Neuronal stem cell (in vitro differentiated cells): ENCODE results near the gene GRIK5.

Experiments used
- DNase-seq: peaks from one replicate; pipeline ENCODE4 v3.0.0-alpha.2; 2013; ENCODE audit warnings: low spot score
- H2AFZ ChIP-seq: one replicate; pipeline ENCODE4 v1.6.1; 2013; ENCODE audit warnings: mild to moderate bottlenecking, low read length, inconsistent platforms
- H2AK5ac ChIP-seq: 2 replicates; pipeline ENCODE4 v1.6.1; 2013; ENCODE audit warnings: low read depth, mild to moderate bottlenecking, inconsistent platforms, low read length, moderate library complexity, mixed read lengths
- H2BK120ac ChIP-seq: 2 replicates; pipeline ENCODE4 v1.6.1; 2013; ENCODE audit warnings: low read depth, mild to moderate bottlenecking, inconsistent platforms, low read length, moderate library complexity, mixed read lengths
- H2BK12ac ChIP-seq: one replicate; pipeline ENCODE4 v1.6.1; 2013; ENCODE audit warnings: low read length, inconsistent platforms
- H2BK15ac ChIP-seq: 2 replicates; pipeline ENCODE4 v1.6.1; 2013; ENCODE audit warnings: mild to moderate bottlenecking, low read length, inconsistent platforms, mixed read lengths
- H2BK5ac ChIP-seq: one replicate; pipeline ENCODE4 v1.6.1; 2013; ENCODE audit warnings: inconsistent platforms, mild to moderate bottlenecking, low read length, moderate library complexity
- H3K14ac ChIP-seq: one replicate; pipeline ENCODE4 v1.6.1; 2013; ENCODE audit warnings: low read length, inconsistent platforms
- H3K18ac ChIP-seq: 2 replicates; pipeline ENCODE4 v1.6.1; 2013; ENCODE audit warnings: low read length, inconsistent platforms
- H3K23ac ChIP-seq: 2 replicates; pipeline ENCODE4 v1.6.1; 2013; ENCODE audit warnings: low read depth, mild to moderate bottlenecking, mixed read lengths, low read length, inconsistent platforms; ENCODE audit not compliant: poor library complexity
- H3K27ac ChIP-seq: replicated peaks from 3 replicates; pipeline ENCODE4 v1.5.1; 2013; ENCODE audit warnings: low read length, inconsistent platforms
- H3K27me3 ChIP-seq, 3 experiments: 2 replicates each; pipeline ENCODE4 v1.6.1; 2013; ENCODE audit warnings: low read length in 3 of 3, mild to moderate bottlenecking in 2 of 3, inconsistent platforms in 1 of 3, low read depth in 1 of 3, mixed read lengths in 1 of 3, moderate library complexity in 1 of 3; ENCODE audit not compliant: control insufficient read depth in 3 of 3, insufficient read depth in 3 of 3
- H3K36me3 ChIP-seq, 2 donors: replicated peaks in 1 of 2; 2 replicates each; pipeline ENCODE4 v1.6.1; 2013; ENCODE audit warnings: low read length in 2 of 2; ENCODE audit not compliant: control insufficient read depth in 2 of 2, insufficient read depth in 2 of 2
- H3K4ac ChIP-seq: 2 replicates; pipeline ENCODE4 v1.6.1; 2013; ENCODE audit warnings: inconsistent platforms, mild to moderate bottlenecking, low read length, moderate library complexity
- H3K4me1 ChIP-seq, 2 donors: 1 replicate in 1 of 2; 2 replicates in 1 of 2; pipeline ENCODE4 v1.6.1; 2013; ENCODE audit warnings: low read length in 2 of 2, low read depth in 1 of 2; ENCODE audit not compliant: control insufficient read depth in 2 of 2, insufficient read depth in 1 of 2
- H3K4me2 ChIP-seq: one replicate; pipeline ENCODE4 v1.6.1; 2013; ENCODE audit warnings: mild to moderate bottlenecking, low read length, inconsistent platforms; ENCODE audit not compliant: insufficient read depth, poor library complexity, severe bottlenecking
- H3K4me3 ChIP-seq, 2 donors: 2 replicates each; pipeline ENCODE4 v1.5.1; 2013; ENCODE audit warnings: low read length in 2 of 2, mild to moderate bottlenecking in 2 of 2, inconsistent platforms in 1 of 2, moderate library complexity in 1 of 2
- H3K79me1 ChIP-seq: one replicate; pipeline ENCODE4 v1.6.1; 2013; ENCODE audit warnings: low read depth, mild to moderate bottlenecking, inconsistent platforms, low read length, moderate library complexity
- H3K9ac ChIP-seq: one replicate; pipeline ENCODE4 v1.6.1; 2013; ENCODE audit warnings: mild to moderate bottlenecking, low read depth, low read length, inconsistent platforms; ENCODE audit not compliant: poor library complexity
- H3K9me3 ChIP-seq, 2 donors: replicated peaks in 1 of 2; 2 replicates each; pipeline versions ENCODE3 to v1.6.1; 2013; ENCODE audit warnings: low read length in 2 of 2, mild to moderate bottlenecking in 2 of 2, inconsistent platforms in 1 of 2, low read depth in 1 of 2, mixed read lengths in 1 of 2, moderate library complexity in 1 of 2; ENCODE audit not compliant: control insufficient read depth in 2 of 2, insufficient read depth in 1 of 2
- H4K8ac ChIP-seq: one replicate; pipeline ENCODE4 v1.6.1; 2013; ENCODE audit warnings: low read depth, mild to moderate bottlenecking, inconsistent platforms, low read length, moderate library complexity
- H4K91ac ChIP-seq: one replicate; pipeline ENCODE4 v1.6.1; 2013; ENCODE audit warnings: low read length, low read depth, mild to moderate bottlenecking, inconsistent platforms; ENCODE audit not compliant: poor library complexity
- WGBS, 2 donors: extraction: QIAGEN DNeasy Blood & Tissue Kit; methylation state at CpG; one replicate each; pipeline ENCODE4 v1.1.7; 2013; ENCODE audit warnings: missing lambda C conversion rate in 2 of 2, mixed read lengths in 1 of 2; ENCODE audit not compliant: insufficient read length in 2 of 2, insufficient replicate concordance in 1 of 2; ENCODE audit errors: extremely low coverage in 2 of 2; 5-methylcytosine and 5-hydroxymethylcytosine counted together

GRIK5 gene

DNA sequence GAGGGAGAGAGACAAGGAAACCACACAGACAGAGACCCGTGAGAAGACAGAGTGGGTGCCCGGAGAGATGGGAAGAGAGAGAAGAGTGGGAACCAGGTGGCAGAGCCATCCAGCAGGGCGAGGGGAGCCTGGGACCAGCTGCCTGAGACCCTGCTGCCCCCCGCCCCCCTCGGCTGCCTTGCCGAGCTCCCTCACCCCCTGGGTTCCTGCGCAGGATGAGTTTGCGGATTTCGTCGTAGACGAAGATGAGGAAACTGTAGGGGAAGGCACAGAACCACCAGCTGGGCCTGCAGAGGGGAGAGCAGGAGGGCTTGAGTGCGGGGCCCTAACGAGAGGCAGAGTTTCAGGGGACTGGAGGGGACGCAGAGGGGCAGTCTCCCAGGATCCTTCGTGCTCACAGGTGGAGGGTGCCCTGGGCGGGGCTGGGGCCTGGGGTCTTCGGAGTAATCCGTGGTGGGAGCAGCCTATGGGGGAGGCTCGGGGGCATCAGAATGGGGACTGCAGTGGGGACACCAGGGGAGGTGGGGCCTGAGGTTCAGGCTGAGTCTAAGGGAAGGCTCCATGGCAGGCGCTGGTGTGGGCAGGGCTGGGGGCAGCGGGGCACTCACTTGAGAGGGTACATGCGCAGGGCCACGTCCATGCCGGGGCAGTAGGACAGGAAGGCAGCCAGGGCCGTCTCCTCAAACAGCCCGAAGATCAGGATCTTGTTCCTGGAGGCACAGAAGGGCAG, 102.8 kb downstream of the GRIK5 start:
- no peak overlapping the region for H2BK5ac ChIP-seq
- no peaks in the 10 kb centered on the region for H3K9me3 ChIP-seq
- H3K18ac ChIP-seq: peak overlapping the region; percentile 27
- no CpG with 5 or more reads among the region's 26 CpGs for WGBS, 2 donors
- peak overlapping the region; percentile 5 for H3K23ac ChIP-seq
- H3K14ac ChIP-seq: no peak overlapping the region
- H4K91ac ChIP-seq: no peak overlapping the region
- no peak overlapping the region for H3K4me3 ChIP-seq
- H2AK5ac ChIP-seq: peak overlapping the region; percentile 63
- no peak for DNase-seq
- no peaks in the 10 kb centered on the region for H3K27me3 ChIP-seq
- H4K8ac ChIP-seq: no peak overlapping the region
- H3K36me3 ChIP-seq: peaks cover 0 to 3% of the 10 kb centered on the region in 2 donors
- H3K4me2 ChIP-seq: no peak overlapping the region
- H3K27ac ChIP-seq: no peak overlapping the region
- H2BK15ac ChIP-seq: no peak overlapping the region
- H2BK12ac ChIP-seq: peak overlapping the region; percentile 10
- H3K4ac ChIP-seq: peak overlapping the region; percentile 95
- no peaks in the 10 kb centered on the region for H3K4me1 ChIP-seq
- no peaks in the 10 kb centered on the region for H3K79me1 ChIP-seq
- H2AFZ ChIP-seq: no peak overlapping the region
- H2BK120ac ChIP-seq: peak overlapping the region; percentile 54
- H3K9ac ChIP-seq: peak overlapping the region; percentile 44

DNA sequence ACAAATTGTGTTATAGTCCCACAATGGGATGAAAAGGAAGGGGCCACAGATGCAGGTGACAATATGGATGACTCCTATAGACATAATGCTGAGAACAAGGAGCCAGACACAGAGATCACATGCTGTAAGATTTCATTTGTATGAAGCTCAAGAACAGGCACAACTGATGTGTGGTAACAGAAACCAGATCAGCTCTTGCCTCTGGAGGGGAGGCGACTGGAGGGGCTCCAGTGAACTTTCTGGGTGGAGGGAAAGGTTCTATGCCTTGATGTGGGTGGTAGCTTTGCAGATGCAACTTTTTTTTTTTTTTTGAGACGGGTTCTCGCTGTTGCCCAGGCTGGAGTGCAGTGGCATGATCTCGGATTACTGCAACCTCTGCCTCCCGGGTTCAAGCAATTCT, 104.9 kb downstream of the GRIK5 start:
- Histone ChIP-seq H3K4me1 (no peaks in the 10 kb centered on the region), H3K9ac (no peak overlapping the region), H2BK5ac (no peak overlapping the region), H2AK5ac (no peak overlapping the region), H3K79me1 (peaks cover 2% of the 10 kb centered on the region), H2AFZ (no peak overlapping the region), H3K36me3 (no peaks in the 10 kb centered on the region), H2BK12ac (no peak overlapping the region), H3K4me3 (no peak overlapping the region), H3K18ac (no peak overlapping the region), H3K23ac (no peak overlapping the region), H3K14ac (no peak overlapping the region), H3K27ac (no peak overlapping the region), H4K91ac (no peak overlapping the region), H2BK120ac (no peak overlapping the region), H3K4me2 (no peak overlapping the region), H4K8ac (no peak overlapping the region), H3K27me3 (no peaks in the 10 kb centered on the region), H3K4ac (no peak overlapping the region), H2BK15ac (no peak overlapping the region), H3K9me3 (no peaks in the 10 kb centered on the region)
- no CpG with 5 or more reads among the region's 5 CpGs for WGBS, 2 donors
- DNase-seq: no peak

DNA sequence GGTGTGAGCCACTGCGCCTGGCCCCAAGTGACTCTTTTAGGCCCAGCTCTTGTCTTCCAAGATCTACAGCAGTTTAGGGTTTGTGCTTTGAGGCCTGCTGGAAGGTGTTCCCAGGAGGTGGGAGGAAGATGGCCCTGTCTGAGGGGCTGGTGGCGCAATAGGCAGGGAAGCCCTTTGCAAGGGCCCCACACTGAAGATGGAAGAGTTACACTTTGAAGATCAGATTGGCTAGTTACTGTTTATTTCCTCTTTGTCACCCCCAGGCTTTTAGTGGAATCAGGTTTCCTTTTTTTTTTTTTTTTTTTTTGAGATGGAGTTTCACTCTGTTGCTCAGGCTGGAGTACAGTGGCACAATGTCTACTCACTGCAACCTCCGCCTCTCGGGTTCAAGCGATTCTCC, 109.0 kb downstream of the GRIK5 start:
- no CpG with 5 or more reads among the region's 5 CpGs for WGBS, 2 donors

DNA sequence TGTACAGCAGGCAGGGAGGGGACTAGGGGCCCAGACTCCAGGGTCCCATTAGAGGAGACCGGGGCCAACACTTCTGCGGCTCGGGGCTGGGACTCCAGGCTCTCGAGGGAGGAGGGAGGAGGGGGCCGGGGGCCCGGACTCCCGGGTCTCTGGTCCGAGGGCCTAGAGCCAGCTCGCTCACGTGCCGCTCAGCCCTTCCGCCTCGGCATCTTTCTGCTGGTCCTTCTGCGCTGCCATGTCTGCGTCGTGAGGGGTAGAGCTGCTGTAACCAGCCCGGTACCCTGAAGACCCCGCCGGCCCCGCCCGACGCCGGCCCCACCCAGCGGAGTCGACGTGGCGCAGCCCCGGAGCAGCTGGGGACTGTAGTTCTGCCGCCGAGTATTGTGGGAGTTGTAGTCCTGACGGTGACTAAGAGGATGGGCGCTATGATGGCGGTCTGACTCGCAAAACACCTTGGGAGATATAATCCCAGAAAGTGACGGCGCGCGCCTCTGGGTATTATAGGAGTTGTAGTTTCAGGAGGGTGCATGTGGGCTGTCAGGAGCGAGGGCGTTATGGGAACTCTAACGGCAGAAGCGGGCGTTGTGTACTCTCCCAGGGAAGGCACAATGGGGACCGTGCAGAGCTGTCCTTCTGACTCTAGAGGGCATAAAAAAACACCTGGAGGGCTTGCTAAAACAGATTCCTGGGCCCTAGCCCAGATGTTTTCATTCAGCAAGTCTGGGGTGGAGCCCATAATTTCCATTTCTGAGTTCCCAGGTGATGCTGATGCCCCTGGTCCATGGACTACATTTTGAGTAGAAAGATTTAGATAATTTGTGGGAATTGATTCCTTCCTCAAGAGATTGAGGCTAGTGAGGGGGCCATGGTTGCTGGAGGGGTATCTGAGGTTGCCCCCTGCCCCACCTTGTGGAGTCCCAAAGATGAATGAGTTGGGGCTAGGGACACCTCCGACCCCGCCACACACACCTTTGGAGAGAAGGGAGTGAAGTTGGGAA, 110.7 kb downstream of the GRIK5 start, which contains the start of gene RABAC1:
RABAC1 (minus strand) TSS at position 266 of the 998 bp plus-strand sequence; CDS start at position 237, 29 bp downstream.
- H2BK5ac ChIP-seq: no peak within 1 kb of the TSS
- no peak within 1 kb of the TSS for H2BK15ac ChIP-seq
- no peak within 1 kb of the TSS for H2BK120ac ChIP-seq
- H3K14ac ChIP-seq: no peak within 1 kb of the TSS
- peak within 1 kb of the TSS; percentile 73 to 91 for H3K4me3 ChIP-seq
- H3K9me3 ChIP-seq: no peaks in the 10 kb centered on the region
- WGBS, 2 donors: no CpG with 5 or more reads among the region's 46 CpGs
- no peak within 1 kb of the TSS for H4K8ac ChIP-seq
- H4K91ac ChIP-seq: no peak within 1 kb of the TSS
- H2BK12ac ChIP-seq: no peak within 1 kb of the TSS
- H3K4ac ChIP-seq: no peak within 1 kb of the TSS
- H3K9ac ChIP-seq: peak within 1 kb of the TSS; percentile 98
- peak within 1 kb of the TSS; percentile 90 for H3K18ac ChIP-seq
- peaks cover 0 to 8% of the 10 kb centered on the region in 2 donors for H3K36me3 ChIP-seq
- no peaks in the 10 kb centered on the region for H3K27me3 ChIP-seq
- H3K4me1 ChIP-seq: peaks cover 6 to 7% of the 10 kb centered on the region in 2 donors
- peak; percentile 90 for DNase-seq
- H2AK5ac ChIP-seq: peak within 1 kb of the TSS; percentile 88
- H3K23ac ChIP-seq: peak within 1 kb of the TSS; percentile 95
- peak within 1 kb of the TSS; percentile 95 for H3K4me2 ChIP-seq
- peak within 1 kb of the TSS; percentile 49 for H3K27ac ChIP-seq
- peaks cover 7% of the 10 kb centered on the region for H3K79me1 ChIP-seq
- H2AFZ ChIP-seq: peak within 1 kb of the TSS; percentile 94

More for the DNA sequence above, 109.0 kb downstream of the GRIK5 start:
- H3K9me3 ChIP-seq: no peaks in the 10 kb centered on the region
- no peak overlapping the region for H3K4me3 ChIP-seq
- no peak overlapping the region for H3K14ac ChIP-seq
- H3K4ac ChIP-seq: no peak overlapping the region
- no peaks in the 10 kb centered on the region for H3K27me3 ChIP-seq
- H4K8ac ChIP-seq: no peak overlapping the region
- H4K91ac ChIP-seq: no peak overlapping the region
- no peak overlapping the region for H2BK12ac ChIP-seq
- H3K4me2 ChIP-seq: no peak overlapping the region
- peaks cover 7% of the 10 kb centered on the region for H3K79me1 ChIP-seq
- no peak overlapping the region for H2BK120ac ChIP-seq
- H2BK5ac ChIP-seq: no peak overlapping the region
- no peak overlapping the region for H3K18ac ChIP-seq
- H2AFZ ChIP-seq: no peak overlapping the region
- H3K36me3 ChIP-seq: peaks cover 0 to 7% of the 10 kb centered on the region in 2 donors
- no peak overlapping the region for H2AK5ac ChIP-seq
- peaks cover 6 to 7% of the 10 kb centered on the region in 2 donors for H3K4me1 ChIP-seq
- H3K27ac ChIP-seq: no peak overlapping the region
- H3K23ac ChIP-seq: no peak overlapping the region
- no peak overlapping the region for H3K9ac ChIP-seq
- DNase-seq: no peak
- H2BK15ac ChIP-seq: no peak overlapping the region
